ENCODE results near the gene RIMBP2.

DNA sequence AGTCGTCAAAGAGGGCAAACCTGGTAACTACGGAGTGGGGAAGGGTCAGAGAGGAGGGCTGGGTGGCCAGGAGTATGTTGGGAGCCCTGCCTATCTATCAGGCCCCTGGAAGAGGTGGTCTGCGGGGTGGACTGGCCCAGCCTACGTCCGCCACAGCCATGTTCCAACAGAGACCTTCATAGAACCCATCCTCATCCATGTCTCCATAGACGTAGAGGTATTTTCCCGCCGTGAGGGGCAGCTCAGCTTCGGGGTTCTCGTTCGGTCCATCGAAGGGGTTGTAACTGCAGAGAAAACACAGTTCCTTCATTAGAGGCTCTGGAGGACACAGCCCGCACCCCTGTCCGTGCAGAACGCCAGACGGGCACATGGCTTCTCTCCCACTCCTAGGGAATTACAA is 271.1 kb downstream of the RIMBP2 start:
- TF ChIP-seq, protein P1, sequence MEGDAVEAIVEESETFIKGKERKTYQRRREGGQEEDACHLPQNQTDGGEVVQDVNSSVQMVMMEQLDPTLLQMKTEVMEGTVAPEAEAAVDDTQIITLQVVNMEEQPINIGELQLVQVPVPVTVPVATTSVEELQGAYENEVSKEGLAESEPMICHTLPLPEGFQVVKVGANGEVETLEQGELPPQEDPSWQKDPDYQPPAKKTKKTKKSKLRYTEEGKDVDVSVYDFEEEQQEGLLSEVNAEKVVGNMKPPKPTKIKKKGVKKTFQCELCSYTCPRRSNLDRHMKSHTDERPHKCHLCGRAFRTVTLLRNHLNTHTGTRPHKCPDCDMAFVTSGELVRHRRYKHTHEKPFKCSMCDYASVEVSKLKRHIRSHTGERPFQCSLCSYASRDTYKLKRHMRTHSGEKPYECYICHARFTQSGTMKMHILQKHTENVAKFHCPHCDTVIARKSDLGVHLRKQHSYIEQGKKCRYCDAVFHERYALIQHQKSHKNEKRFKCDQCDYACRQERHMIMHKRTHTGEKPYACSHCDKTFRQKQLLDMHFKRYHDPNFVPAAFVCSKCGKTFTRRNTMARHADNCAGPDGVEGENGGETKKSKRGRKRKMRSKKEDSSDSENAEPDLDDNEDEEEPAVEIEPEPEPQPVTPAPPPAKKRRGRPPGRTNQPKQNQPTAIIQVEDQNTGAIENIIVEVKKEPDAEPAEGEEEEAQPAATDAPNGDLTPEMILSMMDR (IDR thresholded peaks at IDR 0.05; ENCODE audit: borderline replicate concordance, extremely low read depth, low read length, poor library complexity, severe bottlenecking) = no peak
- no peak for TF ChIP-seq EZH2 (IDR thresholded peaks at IDR 0.05; ENCODE audit: borderline replicate concordance, low read depth, low read length, severe bottlenecking)
